Upper lobe of right lung (tissue), 1 donor: ENCODE results near the gene PDE7B. TPM values are rescaled to one million over a fixed set of nuclear protein-coding genes. Genes with fewer than 3 reads are reported as not detected.

Experiments
- ATAC-seq: fragments of 200-7000 bp; cut with Tn5 transposase; one replicate; pipeline ENCODE4 v1.9.1; 2020; ENCODE audit warnings: mild to moderate bottlenecking, moderate library complexity
- DNase-seq: peaks from one replicate; pipeline ENCODE4 v3.0.0-alpha.2; 2020
- H3K27ac ChIP-seq: fragments of 200-600 bp; one replicate; pipeline ENCODE4 v1.8.0; 2022
- H3K27me3 ChIP-seq: fragments of 200-600 bp; one replicate; pipeline ENCODE4 v1.8.0; 2022; ENCODE audit warnings: mild to moderate bottlenecking
- H3K36me3 ChIP-seq: fragments of 200-600 bp; one replicate; pipeline ENCODE4 v1.8.0; 2022
- H3K4me1 ChIP-seq: fragments of 200-600 bp; one replicate; pipeline ENCODE4 v1.8.0; 2022
- H3K4me3 ChIP-seq: fragments of 200-600 bp; one replicate; pipeline ENCODE4 v1.8.0; 2022; ENCODE audit warnings: mild to moderate bottlenecking
- H3K9me3 ChIP-seq: fragments of 200-600 bp; one replicate; pipeline ENCODE4 v1.8.0; 2022
- intact Hi-C: fragments of 100-400 bp; cut with DNase I; formaldehyde crosslinking; loops from one replicate; pipeline ENCODE4 v1.11.0; 2022
- total RNA-seq: library from RNA; stranded (reverse); fragmentation: NEBNext Ultra II Directional; extraction: Animal tissue kit (Norgen Biotek cat#: 25700); gene quantifications from one replicate; pipeline ENCODE4 v1.2.1, GENCODE V29; 2021
- TF ChIP-seq, protein P1 (sequence below): fragments of 200-600 bp; IDR thresholded peaks from one replicate; pipeline ENCODE4 v1.8.0; 2022; ENCODE audit warnings: antibody characterized with exemption
- donor health status: DM: no; HTN: yes; CAD: no; lungs with severe emphysema.

PDE7B gene
- total RNA-seq, 1 donor from 2014 or later = 4.2 TPM

DNA sequence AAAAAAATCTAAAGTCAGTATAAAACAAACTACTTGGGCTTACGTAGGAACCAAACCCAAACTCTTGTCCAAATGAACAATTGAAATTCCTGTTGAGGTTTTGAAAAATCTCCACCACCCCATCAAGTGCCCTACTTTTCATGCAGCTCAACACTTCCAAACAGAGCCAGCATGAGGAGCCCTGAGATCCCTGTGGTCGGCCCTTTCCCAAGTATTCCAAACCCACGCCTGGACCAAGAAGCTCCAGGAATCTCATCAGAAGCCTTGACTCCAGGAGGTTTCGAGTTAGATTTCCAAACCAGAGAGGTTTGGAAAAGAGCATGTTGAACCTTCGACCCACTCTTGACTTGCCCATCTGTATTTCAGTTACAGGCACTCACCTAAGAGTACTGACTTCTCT, 219.3 kb downstream of the PDE7B start:
- no peak for DNase-seq
- no peak overlapping the region for H3K27ac ChIP-seq
- TF ChIP-seq, protein P1, sequence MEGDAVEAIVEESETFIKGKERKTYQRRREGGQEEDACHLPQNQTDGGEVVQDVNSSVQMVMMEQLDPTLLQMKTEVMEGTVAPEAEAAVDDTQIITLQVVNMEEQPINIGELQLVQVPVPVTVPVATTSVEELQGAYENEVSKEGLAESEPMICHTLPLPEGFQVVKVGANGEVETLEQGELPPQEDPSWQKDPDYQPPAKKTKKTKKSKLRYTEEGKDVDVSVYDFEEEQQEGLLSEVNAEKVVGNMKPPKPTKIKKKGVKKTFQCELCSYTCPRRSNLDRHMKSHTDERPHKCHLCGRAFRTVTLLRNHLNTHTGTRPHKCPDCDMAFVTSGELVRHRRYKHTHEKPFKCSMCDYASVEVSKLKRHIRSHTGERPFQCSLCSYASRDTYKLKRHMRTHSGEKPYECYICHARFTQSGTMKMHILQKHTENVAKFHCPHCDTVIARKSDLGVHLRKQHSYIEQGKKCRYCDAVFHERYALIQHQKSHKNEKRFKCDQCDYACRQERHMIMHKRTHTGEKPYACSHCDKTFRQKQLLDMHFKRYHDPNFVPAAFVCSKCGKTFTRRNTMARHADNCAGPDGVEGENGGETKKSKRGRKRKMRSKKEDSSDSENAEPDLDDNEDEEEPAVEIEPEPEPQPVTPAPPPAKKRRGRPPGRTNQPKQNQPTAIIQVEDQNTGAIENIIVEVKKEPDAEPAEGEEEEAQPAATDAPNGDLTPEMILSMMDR = no peak
- H3K4me3 ChIP-seq = no peak overlapping the region
- ATAC-seq = no peak
- no peaks in the 10 kb centered on the region for H3K9me3 ChIP-seq
- no peaks in the 10 kb centered on the region for H3K4me1 ChIP-seq
- H3K27me3 ChIP-seq = no peaks in the 10 kb centered on the region
- H3K36me3 ChIP-seq = no peaks in the 10 kb centered on the region
- intact Hi-C loops = no loop called here

DNA sequence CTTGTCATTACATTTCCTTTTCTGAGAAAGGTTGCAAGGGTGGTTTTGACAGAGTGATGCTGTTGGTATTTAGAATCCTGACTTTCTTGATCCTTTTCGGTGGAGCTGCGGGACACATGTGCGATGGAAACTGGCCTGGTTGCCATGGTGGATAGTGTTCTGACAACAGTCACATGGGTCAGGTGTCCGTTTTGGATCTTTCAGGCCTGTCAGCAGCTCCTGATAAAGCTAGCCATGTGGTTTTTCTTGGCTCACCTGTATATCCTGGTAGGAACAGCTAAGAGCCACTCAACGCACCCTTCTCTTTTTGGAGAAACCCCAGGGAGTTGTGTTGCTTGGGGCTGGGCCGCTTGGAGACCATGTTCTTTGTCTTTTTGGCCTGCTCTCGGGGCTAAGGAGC, 221.2 kb downstream of the PDE7B start:
- DNase-seq = no peak
- H3K36me3 ChIP-seq = no peaks in the 10 kb centered on the region
- H3K9me3 ChIP-seq = no peaks in the 10 kb centered on the region
- H3K27ac ChIP-seq = no peak overlapping the region
- H3K27me3 ChIP-seq = no peaks in the 10 kb centered on the region
- ATAC-seq = peak; percentile 39
- TF ChIP-seq, protein P1 = no peak
- intact Hi-C loops = no loop called here
- H3K4me3 ChIP-seq = no peak overlapping the region
- no peaks in the 10 kb centered on the region for H3K4me1 ChIP-seq

DNA sequence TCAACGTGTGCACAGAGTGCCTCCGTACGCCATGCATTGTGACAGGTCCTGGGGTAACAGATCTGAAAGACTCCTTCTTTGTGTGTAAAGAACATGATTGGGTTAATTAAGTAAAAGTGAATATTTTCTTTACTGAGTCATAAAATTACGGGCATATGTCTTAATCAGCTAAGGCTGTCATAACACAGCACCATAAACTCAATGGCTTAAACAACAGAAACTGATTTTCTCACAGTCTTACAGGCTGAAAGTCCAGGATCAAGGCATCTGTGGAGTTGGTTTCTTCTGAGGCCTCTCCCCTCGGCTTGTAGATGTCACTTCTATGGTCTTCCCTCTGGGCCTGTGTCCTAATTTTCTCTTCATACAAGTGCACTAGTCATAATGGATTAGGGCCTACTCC, 221.7 kb downstream of the PDE7B start:
- DNase-seq (no peak), ATAC-seq (no peak)
- H3K27me3 ChIP-seq = no peaks in the 10 kb centered on the region
- TF ChIP-seq, protein P1 = no peak
- no peak overlapping the region for H3K27ac ChIP-seq
- intact Hi-C loops = no loop called here
- no peaks in the 10 kb centered on the region for H3K36me3 ChIP-seq
- H3K4me1 ChIP-seq = no peaks in the 10 kb centered on the region
- H3K9me3 ChIP-seq = no peaks in the 10 kb centered on the region
- H3K4me3 ChIP-seq = no peak overlapping the region

DNA sequence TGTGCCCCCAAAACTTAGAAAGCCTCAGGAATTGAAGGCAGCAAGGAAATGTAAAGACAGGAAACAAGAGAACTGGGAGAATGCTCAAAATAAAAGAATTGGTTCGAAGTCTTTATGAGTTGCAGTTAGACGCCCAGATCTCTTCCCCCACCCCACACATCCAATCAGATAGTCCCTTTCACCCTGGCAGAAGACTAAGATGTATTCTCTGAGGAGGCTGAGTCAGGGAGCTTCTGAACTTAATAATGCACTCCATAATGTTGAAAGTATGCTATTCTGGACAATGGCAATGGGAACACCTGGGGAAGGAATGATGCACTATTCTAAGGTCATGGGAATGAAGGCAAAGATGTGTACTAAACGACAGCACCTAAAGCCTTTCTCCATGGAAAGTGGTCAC, 225.0 kb downstream of the PDE7B start:
- ATAC-seq = no peak
- intact Hi-C loops = no loop called here
- no peak overlapping the region for H3K4me3 ChIP-seq

DNA sequence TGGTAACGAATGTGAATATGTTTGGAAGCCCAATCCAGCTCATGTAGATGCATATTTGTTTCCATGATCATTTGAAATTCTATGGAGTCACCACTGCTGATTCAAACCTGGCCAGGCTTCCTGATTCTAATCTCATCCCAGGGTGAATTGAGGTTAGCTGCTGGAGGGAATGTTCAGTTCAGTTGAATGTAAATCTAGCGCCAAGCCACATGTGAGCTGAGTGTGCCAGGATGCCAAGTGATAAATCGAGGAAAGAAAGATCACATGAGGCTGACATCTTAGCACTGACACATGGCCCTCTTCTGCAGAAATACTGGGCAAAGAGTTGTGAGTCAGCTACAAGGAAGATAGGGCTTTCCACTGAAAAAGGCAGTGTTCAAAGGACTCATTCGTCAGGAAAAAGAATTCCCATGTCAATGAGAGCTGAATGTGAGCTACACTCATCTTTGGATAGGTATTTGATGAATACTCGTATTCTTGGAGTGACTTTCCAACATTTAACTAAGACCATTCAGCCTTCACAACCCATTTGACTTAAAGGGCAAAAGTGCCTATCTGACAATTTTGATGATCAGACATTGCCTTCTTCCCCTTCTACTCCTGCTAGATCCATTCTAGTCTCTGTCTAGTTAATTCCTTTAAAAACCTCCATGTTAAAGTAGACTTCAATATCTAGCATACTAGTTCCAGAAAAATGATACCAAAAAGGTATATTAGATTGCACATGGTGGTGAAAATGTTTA, 226.5 kb downstream of the PDE7B start:
- Histone ChIP-seq H3K36me3 (no peaks in the 10 kb centered on the region), H3K4me1 (peaks cover under 1% of the 10 kb centered on the region), H3K4me3 (no peak overlapping the region), H3K27ac (no peak overlapping the region), H3K27me3 (no peaks in the 10 kb centered on the region), H3K9me3 (no peaks in the 10 kb centered on the region)
- intact Hi-C loops = no loop called here
- TF ChIP-seq, protein P1 = no peak
- DNase-seq = no peak
- no peak for ATAC-seq

More for the DNA sequence above, 225.0 kb downstream of the PDE7B start:
- Histone ChIP-seq H3K9me3 (no peaks in the 10 kb centered on the region), H3K36me3 (no peaks in the 10 kb centered on the region), H3K4me1 (no peaks in the 10 kb centered on the region), H3K27ac (no peak overlapping the region), H3K27me3 (no peaks in the 10 kb centered on the region)
- DNase-seq = no peak
- TF ChIP-seq, protein P1 = no peak
